Activated gamma-delta T cell treated with Interleukin-2 at 50 U/mL for 16 hours (primary cell): ENCODE results near the gene PLA2G4B.
A peak's percentile ranks its signal among the peaks of the same experiment; 100 is the strongest.

Experiments
- DNase-seq: peaks from one replicate; pipeline ENCODE4 v3.0.0-alpha.2; 2020

The PLA2G4B gene

DNA sequence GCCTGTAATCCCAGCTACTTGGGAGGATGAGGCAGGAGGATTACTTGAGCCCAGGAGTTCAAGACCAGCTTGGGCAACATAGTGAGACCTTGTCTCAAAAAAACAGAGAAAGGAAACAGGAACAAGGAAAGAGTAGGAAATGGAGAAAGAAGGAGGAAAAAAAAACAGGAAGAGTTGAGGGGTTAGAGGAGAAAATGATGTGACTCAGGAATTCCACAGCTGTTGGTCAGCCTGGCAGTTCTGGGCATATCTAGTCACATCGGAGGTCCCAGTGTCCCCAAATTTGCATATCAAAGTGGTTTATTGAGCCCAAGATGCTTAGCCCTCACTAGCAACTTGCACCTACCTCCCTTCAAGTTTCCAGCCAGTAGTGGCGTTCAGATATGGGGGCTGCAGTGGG, 29.5 kb upstream of the PLA2G4B start:
- no peak for DNase-seq

DNA sequence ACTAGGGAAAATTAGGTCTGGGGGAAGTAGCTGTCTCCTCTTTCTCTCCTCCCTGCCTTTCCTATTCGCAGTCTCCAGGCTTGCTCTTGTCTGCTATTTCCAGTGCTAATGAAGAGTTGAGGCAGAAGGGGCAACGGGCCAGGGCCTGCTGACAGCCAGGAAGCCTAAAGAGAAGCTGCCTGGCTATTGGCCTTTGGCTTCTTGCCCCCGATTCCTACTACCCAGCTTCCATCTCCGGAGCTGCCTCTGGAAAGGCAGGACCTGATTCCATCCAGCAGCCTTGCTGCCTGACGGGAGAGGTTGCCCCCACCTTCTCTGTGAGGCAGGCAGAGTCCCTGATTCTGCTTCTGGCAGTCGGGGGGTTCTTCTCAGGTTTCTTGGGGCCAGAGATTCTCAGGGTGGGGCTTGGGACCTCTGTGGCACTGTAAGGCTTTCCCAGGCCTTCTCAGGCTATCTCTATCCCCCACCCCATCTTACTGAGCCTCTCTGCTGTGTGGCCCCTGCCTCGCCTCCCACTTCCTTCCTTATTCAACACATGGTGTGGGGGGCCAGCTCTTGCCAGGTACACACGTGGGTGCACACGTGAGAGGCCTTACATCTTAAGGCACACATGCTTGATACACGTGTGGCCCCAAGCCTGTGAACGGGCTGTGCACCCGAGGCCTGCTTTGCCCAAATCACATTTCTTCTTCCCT, 29.0 kb upstream of the PLA2G4B start:
- no peak for DNase-seq

DNA sequence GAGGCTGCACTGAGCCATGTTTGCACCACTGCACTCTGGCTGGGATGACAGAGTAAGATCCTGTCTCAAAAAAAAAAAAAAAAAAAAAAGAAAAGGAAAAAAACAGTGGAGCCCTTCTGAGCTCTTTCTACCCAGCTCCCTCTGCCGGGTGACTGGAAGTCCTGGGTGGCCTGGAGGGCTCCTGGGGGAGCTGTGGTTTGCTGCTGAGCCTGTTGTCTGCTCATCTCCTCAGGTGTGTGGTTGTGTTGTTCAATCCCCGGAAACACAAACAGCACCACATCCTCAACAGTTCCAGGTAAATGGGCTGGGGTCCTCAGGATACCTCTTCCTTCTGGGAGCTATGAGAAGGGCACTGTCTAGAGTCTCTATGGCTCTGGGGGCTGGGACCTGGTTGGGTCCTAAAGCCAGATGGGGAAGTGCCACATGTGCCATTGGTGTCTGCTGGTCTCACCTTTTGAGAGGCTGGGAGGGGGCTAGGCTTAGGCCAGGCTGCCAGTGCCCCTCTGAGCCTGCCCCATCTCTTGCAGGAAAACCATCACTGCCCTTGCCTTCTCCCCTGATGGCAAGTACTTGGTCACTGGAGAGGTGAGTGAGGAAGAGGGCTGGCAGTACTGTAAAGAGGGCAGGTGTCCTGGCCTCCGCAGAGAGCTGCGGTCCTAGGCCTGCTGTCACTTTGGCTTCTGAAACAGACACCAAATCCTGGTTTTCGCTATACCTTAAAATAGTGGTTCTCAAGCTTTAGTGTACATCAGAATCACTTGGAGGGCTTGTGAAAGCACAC, 27.8 kb upstream of the PLA2G4B start:
- no peak for DNase-seq

DNA sequence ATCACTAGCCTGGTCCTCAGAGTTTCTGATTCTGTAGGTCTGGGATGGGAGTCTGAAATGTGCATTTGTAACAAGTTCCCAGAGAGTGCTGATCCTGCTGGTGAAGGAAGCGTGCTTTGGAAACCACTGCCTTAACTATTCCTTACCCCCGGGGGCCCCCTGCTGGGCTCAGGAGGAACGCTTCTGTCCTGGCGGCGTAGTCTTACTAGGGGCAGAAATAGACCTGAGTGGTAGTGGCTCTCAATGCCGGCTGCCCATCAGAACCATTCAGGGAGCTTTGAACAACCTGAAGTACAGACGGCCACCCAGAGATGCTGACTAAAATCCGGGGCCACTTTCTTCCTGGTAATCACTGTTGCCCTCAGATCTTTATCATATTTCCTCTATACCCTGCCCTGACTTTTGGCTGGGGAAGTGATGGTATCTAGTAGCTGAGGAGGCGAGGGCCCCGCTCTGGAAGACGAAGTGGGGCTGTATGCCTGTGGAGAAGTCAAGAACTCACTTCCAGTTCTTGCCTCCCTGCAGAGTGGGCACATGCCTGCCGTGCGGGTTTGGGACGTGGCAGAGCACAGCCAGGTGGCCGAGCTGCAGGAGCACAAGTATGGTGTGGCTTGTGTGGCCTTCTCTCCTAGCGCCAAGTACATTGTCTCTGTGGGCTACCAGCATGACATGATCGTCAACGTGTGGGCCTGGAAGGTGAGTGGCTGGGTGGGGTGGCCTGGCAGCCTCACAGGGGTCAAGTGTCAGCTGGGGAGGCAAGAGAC, 27.0 kb upstream of the PLA2G4B start:
- DNase-seq: peak; percentile 73

DNA sequence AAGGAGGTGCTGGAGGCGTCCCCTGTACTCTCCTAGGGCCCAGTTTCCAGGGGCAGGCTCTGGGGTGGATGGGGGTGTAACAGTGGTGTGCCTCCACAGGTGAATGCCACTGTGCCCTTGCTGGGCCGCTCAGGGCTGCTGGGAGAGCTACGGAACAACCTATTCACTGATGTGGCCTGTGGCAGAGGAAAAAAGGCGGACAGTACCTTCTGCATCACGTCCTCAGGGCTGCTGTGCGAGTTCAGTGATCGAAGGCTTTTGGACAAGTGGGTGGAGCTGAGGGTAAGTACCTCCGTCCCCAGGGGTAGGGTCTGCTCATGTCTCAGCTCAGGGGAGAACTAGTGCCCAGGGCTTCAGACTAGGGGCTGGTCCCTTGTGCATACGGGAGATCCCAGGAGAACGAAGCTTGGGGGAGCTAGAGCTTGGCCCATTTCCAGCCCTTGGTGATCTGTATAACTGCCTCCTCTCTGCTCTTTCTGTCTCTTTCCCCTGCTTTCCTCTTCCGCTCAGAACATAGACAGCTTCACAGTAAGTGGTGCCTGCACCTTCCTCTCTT, 25.7 kb upstream of the PLA2G4B start:
- DNase-seq: no peak

DNA sequence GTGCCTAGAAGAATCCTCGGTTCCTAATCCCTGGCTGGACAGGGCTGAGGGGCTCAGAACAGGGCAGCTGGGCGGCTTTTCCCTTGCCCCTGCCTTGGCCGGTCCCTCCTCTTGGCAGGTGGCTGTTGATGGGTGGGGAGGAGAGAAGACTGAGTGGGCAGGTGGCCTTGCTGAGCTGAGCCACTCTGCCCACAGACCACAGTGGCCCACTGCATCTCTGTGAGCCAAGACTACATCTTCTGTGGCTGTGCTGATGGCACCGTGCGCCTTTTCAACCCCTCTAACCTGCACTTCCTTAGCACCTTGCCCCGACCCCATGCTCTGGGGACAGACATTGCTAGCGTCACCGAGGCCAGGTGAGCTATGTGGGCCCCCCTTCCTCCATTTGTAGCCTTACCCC, 25.2 kb upstream of the PLA2G4B start:
- DNase-seq: no peak

DNA sequence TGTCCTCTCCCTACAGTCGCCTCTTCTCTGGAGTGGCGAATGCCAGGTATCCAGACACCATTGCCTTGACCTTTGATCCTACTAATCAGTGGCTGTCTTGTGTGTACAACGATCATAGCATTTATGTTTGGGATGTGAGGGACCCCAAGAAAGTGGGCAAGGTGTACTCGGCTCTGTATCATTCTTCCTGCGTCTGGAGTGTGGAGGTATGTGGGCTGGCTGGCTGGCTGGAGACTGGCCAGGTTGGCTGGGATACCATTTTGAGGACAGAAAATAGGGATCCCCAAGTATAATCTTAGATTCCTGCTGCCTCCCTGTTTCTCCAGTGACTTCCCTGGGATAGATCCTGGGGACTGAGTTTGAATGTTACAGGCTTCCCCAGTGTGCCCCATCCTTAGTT, 24.1 kb upstream of the PLA2G4B start:
- DNase-seq: no peak

DNA sequence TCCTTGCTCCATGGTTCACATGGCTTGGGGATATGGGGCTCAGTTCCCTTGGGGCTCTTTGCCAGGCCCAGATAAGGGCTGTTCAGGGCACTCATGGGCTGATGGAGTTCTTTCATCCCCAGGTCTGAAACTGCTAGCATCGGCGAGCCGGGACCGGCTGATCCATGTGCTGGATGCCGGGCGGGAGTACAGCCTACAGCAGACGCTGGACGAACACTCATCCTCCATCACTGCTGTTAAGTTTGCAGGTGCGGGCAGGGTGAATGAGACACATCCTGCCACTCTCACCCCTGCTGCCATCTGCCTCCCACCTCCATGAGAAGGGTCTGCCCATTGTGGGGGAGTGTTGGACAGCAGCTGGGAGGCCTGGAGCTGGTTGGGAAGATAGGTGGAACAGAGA, 21.9 kb upstream of the PLA2G4B start:
- no peak for DNase-seq

DNA sequence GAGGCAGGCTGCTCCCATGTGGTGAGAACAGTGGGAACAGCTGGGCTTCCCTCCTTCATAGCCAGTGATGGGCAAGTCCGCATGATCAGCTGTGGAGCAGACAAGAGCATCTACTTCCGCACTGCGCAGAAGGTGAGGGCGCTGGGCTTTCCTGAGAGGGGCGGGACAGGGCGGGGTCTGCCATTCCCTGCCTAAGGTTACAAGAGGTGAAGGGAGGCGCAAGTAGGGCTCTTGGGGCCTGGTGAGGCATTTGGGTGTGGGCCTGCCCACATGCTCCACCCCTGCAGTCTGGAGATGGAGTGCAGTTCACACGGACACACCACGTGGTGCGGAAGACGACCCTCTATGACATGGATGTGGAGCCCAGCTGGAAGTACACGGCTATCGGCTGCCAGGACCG, 21.3 kb upstream of the PLA2G4B start:
- DNase-seq: no peak

DNA sequence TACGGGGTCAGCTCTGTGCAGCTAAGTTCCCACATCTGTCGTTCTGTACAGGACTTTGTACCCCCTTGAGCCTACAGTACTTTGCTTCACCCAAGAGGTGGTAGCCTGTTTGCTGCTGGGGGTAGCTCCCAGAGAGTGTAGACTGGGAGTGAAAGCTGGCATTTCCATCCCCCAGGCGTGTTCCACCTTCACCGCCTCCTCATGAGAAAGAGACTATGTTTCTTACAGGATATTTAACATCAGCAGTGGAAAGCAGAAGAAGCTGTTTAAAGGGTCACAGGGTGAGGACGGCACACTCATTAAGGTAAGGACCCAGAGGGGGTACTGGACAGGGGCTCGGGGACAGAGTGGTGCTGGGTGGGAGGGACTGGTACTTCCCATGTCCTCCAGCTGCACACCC, 20.9 kb upstream of the PLA2G4B start:
- DNase-seq: no peak

DNA sequence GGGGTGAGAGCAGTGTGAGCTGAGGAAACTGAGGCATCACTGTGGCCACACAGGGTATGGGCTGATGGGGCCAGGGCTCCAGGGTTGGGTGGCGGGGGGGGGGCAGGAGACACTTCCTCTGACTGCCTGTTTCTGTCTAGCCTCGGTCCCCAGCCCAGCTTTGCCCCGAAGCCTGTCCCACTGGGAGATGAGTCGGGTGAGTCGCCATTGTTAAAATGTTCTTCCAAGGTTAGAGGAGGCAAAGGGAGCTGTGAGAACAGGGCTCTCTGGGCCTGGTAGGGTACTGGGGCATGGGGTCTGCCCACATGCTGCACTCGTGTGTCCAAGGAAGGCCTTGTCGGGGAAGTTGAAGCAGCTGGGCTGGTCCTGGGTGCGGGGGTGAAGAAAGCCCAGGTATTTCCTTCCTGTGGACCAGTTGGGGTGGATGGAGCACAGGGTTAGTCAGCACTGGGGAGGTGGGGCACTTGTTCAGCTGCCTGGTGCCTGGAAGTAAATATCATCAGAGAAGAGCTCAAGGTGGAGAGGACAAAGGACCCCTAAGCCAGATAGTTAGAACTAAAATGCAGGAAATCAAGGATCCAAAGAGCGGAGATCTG, 19.1 kb upstream of the PLA2G4B start:
- DNase-seq: no peak

DNA sequence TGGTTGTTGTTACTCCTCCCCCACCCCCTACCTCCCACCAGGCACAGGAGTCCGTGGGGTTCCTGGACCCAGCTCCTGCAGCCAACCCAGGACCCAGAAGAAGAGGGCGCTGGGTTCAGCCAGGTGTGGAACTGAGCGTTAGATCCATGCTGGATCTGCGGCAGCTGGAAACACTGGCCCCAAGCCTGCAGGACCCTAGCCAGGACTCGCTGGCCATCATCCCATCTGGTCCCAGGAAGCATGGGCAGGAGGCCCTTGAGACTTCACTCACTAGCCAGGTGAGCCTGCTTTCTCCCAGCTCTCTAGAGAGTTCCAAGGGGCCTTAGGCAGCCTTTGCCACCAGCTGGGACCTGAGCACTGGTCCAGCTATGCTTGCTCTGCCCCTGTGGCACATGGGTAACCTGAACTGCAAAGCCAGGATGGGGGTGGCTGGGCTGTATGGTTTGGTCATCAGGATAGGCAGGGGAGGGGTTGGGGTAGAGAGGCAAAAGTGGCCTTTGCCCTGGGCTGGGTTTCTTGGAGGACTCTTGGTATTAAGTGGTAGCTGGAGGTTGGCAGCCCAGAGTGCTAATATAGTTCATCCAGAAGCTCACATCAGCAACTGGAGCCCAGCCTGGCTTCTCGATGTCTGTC, 17.7 kb upstream of the PLA2G4B start:
- no peak for DNase-seq

DNA sequence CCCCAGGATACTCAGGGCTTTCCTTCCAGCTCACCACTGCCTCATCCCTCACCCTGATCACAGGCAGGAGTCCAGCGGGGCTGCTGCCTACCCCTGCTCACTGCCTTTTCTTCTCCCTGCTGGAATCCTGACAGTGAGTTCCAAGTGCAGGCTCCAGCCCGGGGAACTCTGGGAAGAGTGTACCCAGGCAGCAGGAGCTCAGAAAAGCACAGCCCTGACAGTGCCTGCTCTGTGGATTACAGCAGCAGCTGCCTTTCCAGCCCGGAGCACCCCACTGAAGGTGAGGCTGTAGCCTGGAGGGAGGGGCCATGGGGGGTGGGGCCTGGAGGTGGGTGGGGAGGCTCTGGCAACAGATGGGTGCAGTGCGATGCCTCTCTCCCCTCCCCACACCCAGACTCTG, 16.8 kb upstream of the PLA2G4B start:
- no peak for DNase-seq

DNA sequence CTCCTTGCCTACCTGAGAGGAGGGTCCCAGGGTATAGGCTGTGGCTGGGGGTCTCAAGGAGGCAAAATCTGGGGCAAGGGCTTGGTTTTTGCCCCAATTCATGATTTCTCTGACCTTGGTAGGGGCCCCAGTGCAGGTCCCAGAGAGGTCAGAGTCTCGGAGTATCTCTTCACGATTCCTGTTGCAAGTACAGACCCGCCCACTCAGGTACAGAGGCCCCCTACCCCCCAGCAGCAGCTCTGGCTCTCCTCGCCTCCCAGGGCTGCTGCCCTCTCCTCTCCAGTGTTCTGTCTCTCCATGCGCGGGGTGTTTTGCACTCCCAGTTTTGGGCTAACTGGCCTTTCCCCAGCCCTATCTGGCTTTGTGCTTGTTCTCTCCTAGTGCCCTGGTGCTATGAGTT, 16.2 kb upstream of the PLA2G4B start:
- no peak for DNase-seq

DNA sequence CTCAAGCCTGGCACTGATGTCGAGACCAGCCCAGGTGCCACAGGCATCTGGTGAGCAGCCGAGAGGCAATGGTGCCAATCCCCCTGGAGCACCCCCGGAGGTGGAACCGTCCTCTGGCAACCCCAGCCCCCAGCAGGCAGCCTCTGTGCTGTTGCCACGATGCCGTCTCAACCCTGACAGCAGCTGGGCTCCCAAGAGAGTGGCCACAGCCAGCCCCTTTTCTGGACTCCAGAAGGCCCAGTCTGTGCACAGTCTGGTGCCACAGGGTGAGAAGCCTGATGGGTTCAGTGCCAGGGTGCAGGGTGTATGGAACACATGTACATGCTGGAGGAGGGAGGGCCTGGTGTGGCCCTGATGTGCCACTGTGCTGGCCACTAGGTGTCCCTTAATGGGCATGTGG, 15.7 kb upstream of the PLA2G4B start:
- DNase-seq: no peak

DNA sequence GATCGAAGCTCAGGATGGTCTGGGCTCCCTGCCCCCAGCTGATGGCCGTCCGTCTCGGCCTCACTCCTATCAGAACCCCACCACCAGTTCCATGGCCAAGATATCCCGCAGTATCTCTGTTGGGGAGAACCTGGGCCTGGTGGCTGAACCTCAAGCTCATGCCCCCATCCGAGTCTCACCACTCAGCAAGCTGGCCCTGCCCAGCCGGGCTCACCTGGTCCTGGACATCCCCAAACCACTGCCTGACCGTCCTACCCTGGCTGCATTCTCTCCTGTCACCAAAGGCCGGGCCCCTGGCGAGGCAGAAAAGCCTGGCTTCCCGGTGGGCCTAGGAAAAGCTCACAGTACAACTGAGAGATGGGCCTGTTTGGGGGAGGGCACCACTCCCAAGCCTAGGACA, 15.1 kb upstream of the PLA2G4B start:
- no peak for DNase-seq

DNA sequence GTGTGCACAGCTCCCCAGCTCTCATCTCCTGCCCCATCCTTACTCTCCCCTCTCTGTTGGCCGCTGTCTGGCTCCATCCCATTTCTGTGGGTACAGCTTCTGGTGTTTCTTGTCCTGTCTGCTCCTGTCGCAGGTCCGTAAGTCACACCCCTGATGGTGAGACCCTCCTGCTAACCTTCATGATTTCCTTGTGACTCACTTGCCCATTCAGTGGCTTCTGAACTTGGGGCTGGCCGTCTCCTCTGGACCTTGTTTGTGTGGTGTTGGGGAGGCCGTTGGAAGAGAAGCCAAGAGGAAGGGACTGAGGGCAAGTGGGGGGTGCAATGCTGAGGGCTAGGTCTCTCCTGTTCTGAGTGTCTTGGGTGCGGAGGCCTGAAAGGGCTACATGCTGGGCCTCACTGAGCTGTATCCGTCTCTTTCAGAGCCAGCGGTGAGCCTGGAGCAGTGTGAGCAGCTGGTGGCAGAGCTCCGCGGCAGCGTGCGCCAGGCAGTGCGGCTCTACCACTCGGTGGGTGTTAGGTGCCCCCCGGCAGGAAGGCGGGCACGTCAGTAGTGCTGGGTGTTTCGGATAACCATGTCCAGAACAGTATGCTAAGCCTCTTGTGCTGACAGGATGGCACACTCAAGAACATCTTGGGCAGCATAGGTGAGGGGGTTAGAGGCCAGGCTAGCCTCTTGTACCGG, 14.4 kb upstream of the PLA2G4B start:
- DNase-seq: no peak

DNA sequence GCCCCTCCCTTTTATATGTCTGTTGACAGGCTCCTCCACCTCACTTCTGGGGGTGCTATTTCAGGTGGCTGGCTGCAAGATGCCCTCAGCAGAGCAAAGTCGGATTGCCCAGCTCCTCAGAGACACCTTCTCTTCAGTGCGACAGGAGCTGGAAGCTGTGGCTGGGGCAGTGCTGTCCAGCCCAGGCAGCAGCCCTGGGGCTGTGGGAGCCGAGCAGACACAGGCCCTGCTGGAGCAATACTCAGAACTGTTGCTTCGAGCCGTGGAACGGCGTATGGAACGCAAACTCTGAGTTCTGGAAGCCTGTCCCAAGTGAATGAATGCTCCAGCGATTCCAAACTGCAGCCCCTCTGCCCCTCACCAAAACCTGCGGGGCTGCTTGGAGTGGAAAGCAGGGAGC, 13.5 kb upstream of the PLA2G4B start:
- DNase-seq: no peak

DNA sequence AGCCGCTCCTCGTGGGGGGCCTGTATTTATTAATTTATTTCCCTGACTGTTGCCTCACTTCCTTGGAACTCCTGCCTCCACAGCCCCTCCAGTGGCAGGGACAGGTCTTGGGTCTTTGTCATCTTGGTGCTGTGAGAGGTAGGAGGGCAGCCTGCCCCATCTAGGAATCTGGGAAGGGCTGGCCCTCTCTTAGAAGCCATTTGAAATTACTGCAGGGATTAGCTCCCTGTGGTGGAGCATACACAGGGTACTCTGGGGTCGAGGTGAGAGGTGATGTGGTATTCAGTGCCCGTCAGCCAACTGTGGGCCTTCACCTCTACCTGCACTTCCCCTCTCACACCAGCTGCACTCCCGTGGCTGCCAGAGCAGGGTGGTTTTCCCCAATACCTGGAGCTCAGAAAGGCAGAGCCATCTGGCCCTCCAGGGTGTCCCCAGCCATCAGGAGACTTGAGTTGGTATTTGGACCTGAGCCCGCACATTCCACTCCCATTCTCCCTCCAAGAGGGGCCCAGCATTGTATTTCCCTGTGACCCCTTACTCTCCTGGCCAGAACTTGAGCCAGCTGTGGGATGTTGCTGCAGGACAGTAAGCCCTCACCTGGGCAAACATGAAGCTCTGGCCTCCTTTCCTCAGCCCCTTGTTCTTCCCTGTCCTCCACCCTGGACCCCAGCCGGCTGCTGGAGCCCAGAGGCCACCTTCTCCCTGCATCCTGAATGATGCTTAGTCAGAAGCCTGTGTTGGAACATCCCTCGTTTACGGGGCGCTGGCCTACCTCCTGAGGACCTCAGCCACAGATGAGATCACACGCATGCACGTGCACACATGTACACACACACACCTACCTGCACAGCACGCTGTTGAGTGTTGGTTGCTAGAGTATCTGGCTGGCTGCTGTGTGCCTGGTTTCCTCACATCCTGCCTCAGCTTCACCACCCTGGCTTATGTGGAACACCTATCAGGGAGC, 12.8 kb upstream of the PLA2G4B start:
- DNase-seq: no peak

DNA sequence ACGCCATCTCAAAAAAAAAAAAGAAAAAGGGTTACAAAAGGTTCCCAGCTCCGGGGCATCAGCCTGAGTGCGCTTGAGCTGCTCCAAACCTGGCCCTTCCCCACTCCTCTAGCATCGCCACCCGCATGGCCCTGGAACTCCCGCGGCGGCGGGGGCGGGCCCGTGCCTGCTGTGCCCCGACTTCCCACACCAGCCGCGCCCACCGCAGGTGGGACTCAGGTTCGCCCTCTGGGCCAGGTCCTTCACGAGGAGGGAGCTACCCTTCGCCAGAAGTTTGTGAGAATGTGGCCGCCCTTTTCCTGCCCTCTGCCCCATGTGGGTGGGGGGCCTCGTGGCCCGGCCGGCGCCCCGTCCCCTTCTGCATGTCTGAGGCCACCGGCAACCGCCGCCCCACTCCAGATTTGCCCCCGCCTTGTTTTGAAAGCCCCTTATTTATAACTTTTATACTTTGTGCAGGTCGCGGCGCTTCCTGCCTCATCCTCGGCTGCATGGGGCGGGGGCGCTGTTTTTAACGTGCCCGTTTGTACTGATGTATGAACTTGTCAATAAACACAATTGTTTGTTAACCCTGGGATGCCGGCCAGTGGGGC, 11.3 kb upstream of the PLA2G4B start:
- DNase-seq: peak; percentile 23
